K562 (cell line): Measurements from ENCODE around the gene OPRD1. TPM values are rescaled to one million over a fixed set of nuclear protein-coding genes. Genes with fewer than 3 reads are reported as not detected.

Experiments
- ARID2 ChIP-seq: fragments of 450-650 bp; IDR thresholded peaks from 2 replicates; pipeline ENCODE4 v1.6.1; 2017; ENCODE audit warnings: antibody characterized with exemption, mild to moderate bottlenecking
- CBX8 ChIP-seq: fragments of 200-600 bp; sonication (generic); IDR thresholded peaks from 2 replicates; pipeline ENCODE4 v1.6.1; 2012; ENCODE audit warnings: borderline replicate concordance, mixed run types, low read depth, mild to moderate bottlenecking, moderate library complexity, mixed read lengths, low read length, control low read depth, inconsistent platforms; ENCODE audit not compliant: poor library complexity, severe bottlenecking; ENCODE audit errors: extremely low read depth
- HOXB6 ChIP-seq: fragments of 250-450 bp; sonication (Bioruptor Pico); IDR thresholded peaks from 2 replicates; pipeline ENCODE4 v1.5.1; 2022; ENCODE audit warnings: mild to moderate bottlenecking, borderline replicate concordance
- NBN ChIP-seq: fragments of 450-650 bp; IDR thresholded peaks from 2 replicates; pipeline ENCODE4 v1.6.1; 2016; ENCODE audit warnings: low read depth, mild to moderate bottlenecking
- NCOA1 ChIP-seq: fragments of 450-650 bp; IDR thresholded peaks from 2 replicates; pipeline ENCODE4 v1.6.1; 2016; ENCODE audit warnings: low read depth
- NR2C2 ChIP-seq, 2 experiments: fragments of 200-800 bp in 1 of 2; sonication (Bioruptor generic) in 1 of 2; sonication (generic) in 1 of 2; formaldehyde crosslinking in 1 of 2; IDR thresholded peaks; 2 replicates each; pipeline versions ENCODE4 v1.6.1 to v1.8.0; 2016 to 2022; ENCODE audit warnings: mild to moderate bottlenecking in 1 of 2, missing compliant biosample characterization in 1 of 2, missing genetic modification characterization in 1 of 2, missing genetic modification reagents in 1 of 2
- RB1 ChIP-seq: fragments of 450-650 bp; IDR thresholded peaks from 2 replicates; pipeline ENCODE4 v1.6.1; 2017; ENCODE audit warnings: low read depth, mild to moderate bottlenecking
- RBM14 ChIP-seq: fragments of 200-400 bp; formaldehyde crosslinking; IDR thresholded peaks from 2 replicates; pipeline ENCODE4 v1.6.1; 2018; ENCODE audit warnings: low read depth, mild to moderate bottlenecking, low read length, moderate library complexity, borderline replicate concordance; ENCODE audit not compliant: insufficient read depth
- THRAP3 ChIP-seq: fragments of 450-650 bp; IDR thresholded peaks from 2 replicates; pipeline ENCODE4 v1.6.1; 2016; ENCODE audit warnings: mild to moderate bottlenecking, inconsistent platforms, borderline replicate concordance
- ZFP36 ChIP-seq: fragments of 150-350 bp; IDR thresholded peaks from 2 replicates; pipeline ENCODE4 v1.6.1; 2018; ENCODE audit warnings: low read length, low read depth; ENCODE audit not compliant: partially characterized antibody
- ZNF134 ChIP-seq: fragments of 250-450 bp; sonication (Bioruptor Pico); conservative IDR thresholded peaks from 2 replicates; pipeline ENCODE4 v1.4.0; 2020
- ZNF589 ChIP-seq: fragments of 200-800 bp; sonication (Bioruptor generic); IDR thresholded peaks from 2 replicates; pipeline ENCODE4 v1.6.1; 2016; ENCODE audit warnings: low read depth, missing genetic modification characterization, missing compliant biosample characterization
- polyA plus RNA-seq, 8 experiments: library from polyadenylated mRNA; depleted of rRNA in 4 of 8; stranded (reverse) in 5 of 8; unstranded in 3 of 8; fragments of >200 nt; fragmentation: Nextera tagmentation in 2 of 8; fragmentation: Illumina TruSeq in 1 of 8; extraction: Ambion mirVana in 2 of 8; extraction: Trizol in 1 of 8; gene quantifications; 2 replicates each; pipeline versions ENCODE4 v1.2.1 to v1.2.3, GENCODE V29; 2011 to 2014; ENCODE audit warnings: inconsistent platforms in 1 of 8, missing spikeins in 1 of 8
- total RNA-seq, 7 experiments: library from RNA; depleted of rRNA in 6 of 7; stranded (reverse); fragments of >200 nt in 6 of 7; fragmentation: Illumina TruSeq in 2 of 7; extraction: Trizol in 2 of 7; gene quantifications; 2 replicates each; pipeline versions ENCODE4 v1.2.1 to v1.2.3, GENCODE V29; 2011 to 2021; ENCODE audit warnings: low replicate concordance in 1 of 7
- TF ChIP-seq, protein P1 (sequence below), 3 experiments: IDR thresholded peaks in 2 of 3; conservative IDR thresholded peaks in 1 of 3; 2 replicates each; pipeline ENCODE4 v1.5.1; 2011 to 2012; ENCODE audit warnings: low read length in 3 of 3, mild to moderate bottlenecking in 3 of 3, control low read depth in 2 of 3, improper control_type of control experiment in 1 of 3, inconsistent platforms in 1 of 3, low read depth in 1 of 3, mixed read lengths in 1 of 3, moderate library complexity in 1 of 3; ENCODE audit not compliant: insufficient read depth in 2 of 3
- TF ChIP-seq, protein P2 (sequence below): fragments of 250-450 bp; sonication (Bioruptor Pico); IDR thresholded peaks from 2 replicates; pipeline ENCODE4 v1.8.0; 2021; ENCODE audit warnings: moderate library complexity, mild to moderate bottlenecking, inconsistent platforms
- TF ChIP-seq, protein P3 (sequence below): fragments of 250-450 bp; sonication (Bioruptor Pico); IDR thresholded peaks from 2 replicates; pipeline ENCODE4 v1.4.0; 2020; ENCODE audit warnings: mild to moderate bottlenecking, moderate library complexity
- TF ChIP-seq, protein P4 (sequence below): sonication (generic); formaldehyde crosslinking; IDR thresholded peaks from 2 replicates; pipeline ENCODE4 v1.8.0; 2022; ENCODE audit warnings: missing genetic modification reagents, mild to moderate bottlenecking, borderline replicate concordance
- TF ChIP-seq, protein P5 (sequence below): fragments of 250-450 bp; sonication (Bioruptor Pico); IDR thresholded peaks from 2 replicates; pipeline ENCODE4 v1.5.0; 2021

OPRD1 gene
- total and polyA plus RNA-seq, 9 of the 15 experiments (the other 6 are each of a cell fraction or from before 2014, with no cell fraction given), result under 0.01 to 0.03 (median under 0.01) TPM; not detected in 6

DNA sequence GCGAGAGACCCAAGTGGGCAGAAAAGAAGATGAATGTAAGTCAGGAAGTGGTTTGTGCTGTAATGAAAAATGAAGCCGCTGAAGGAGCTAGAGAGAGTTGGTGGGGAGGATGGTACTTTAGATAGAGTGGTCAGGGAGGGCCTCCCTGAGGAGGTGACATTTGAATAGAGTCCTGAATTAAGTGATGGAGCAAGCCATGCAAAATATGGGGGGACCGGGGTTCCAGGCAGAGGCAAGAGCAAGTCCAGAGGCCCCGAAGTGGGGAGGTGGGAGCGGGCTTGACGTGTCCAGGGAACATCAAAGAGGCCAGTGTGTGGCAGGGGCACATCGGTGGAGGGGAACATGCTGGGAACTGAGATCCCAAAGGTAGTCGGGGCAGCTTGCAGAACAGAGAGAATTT, 43.1 kb downstream of the OPRD1 start (continued):
- TF ChIP-seq, protein P1, sequence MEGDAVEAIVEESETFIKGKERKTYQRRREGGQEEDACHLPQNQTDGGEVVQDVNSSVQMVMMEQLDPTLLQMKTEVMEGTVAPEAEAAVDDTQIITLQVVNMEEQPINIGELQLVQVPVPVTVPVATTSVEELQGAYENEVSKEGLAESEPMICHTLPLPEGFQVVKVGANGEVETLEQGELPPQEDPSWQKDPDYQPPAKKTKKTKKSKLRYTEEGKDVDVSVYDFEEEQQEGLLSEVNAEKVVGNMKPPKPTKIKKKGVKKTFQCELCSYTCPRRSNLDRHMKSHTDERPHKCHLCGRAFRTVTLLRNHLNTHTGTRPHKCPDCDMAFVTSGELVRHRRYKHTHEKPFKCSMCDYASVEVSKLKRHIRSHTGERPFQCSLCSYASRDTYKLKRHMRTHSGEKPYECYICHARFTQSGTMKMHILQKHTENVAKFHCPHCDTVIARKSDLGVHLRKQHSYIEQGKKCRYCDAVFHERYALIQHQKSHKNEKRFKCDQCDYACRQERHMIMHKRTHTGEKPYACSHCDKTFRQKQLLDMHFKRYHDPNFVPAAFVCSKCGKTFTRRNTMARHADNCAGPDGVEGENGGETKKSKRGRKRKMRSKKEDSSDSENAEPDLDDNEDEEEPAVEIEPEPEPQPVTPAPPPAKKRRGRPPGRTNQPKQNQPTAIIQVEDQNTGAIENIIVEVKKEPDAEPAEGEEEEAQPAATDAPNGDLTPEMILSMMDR (IDR thresholded peaks at IDR 0.05 in 2 of 3, conservative IDR thresholded peaks at IDR 0.05 in 1 of 3; ENCODE audit: insufficient read depth in 2 of 3, low read depth in 1 of 3, low read length in 3 of 3), result 0 out of 6 replicates have a peak, but pooled peaks of 1 of the 3 experiments have one; percentile 3
- TF ChIP-seq, protein P2, sequence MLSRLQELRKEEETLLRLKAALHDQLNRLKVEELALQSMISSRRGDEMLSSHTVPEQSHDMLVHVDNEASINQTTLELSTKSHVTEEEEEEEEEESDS, result no peak
- TF ChIP-seq, protein P3, sequence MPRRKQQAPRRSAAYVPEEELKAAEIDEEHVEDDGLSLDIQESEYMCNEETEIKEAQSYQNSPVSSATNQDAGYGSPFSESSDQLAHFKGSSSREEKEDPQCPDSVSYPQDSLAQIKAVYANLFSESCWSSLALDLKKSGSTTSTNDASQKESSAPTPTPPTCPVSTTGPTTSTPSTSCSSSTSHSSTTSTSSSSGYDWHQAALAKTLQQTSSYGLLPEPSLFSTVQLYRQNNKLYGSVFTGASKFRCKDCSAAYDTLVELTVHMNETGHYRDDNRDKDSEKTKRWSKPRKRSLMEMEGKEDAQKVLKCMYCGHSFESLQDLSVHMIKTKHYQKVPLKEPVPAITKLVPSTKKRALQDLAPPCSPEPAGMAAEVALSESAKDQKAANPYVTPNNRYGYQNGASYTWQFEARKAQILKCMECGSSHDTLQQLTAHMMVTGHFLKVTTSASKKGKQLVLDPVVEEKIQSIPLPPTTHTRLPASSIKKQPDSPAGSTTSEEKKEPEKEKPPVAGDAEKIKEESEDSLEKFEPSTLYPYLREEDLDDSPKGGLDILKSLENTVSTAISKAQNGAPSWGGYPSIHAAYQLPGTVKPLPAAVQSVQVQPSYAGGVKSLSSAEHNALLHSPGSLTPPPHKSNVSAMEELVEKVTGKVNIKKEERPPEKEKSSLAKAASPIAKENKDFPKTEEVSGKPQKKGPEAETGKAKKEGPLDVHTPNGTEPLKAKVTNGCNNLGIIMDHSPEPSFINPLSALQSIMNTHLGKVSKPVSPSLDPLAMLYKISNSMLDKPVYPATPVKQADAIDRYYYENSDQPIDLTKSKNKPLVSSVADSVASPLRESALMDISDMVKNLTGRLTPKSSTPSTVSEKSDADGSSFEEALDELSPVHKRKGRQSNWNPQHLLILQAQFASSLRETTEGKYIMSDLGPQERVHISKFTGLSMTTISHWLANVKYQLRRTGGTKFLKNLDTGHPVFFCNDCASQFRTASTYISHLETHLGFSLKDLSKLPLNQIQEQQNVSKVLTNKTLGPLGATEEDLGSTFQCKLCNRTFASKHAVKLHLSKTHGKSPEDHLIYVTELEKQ (CRISPR knock-in tag), result no peak
- TF ChIP-seq ZNF589 (no peak), CBX8 (no peak), HOXB6 (CRISPR knock-in tag) (no peak), NBN (no peak), THRAP3 (no peak), ZNF134 (CRISPR knock-in tag) (no peak), ZFP36 (peak; percentile 98), RB1 (no peak), NCOA1 (no peak), RBM14 (no peak), NR2C2 (CRISPR knock-in tag; IDR thresholded peaks at IDR 0.05) (no peak), NR2C2 (tag; IDR thresholded peaks at IDR 0.05) (no peak), ARID2 (no peak)
- TF ChIP-seq, protein P4, sequence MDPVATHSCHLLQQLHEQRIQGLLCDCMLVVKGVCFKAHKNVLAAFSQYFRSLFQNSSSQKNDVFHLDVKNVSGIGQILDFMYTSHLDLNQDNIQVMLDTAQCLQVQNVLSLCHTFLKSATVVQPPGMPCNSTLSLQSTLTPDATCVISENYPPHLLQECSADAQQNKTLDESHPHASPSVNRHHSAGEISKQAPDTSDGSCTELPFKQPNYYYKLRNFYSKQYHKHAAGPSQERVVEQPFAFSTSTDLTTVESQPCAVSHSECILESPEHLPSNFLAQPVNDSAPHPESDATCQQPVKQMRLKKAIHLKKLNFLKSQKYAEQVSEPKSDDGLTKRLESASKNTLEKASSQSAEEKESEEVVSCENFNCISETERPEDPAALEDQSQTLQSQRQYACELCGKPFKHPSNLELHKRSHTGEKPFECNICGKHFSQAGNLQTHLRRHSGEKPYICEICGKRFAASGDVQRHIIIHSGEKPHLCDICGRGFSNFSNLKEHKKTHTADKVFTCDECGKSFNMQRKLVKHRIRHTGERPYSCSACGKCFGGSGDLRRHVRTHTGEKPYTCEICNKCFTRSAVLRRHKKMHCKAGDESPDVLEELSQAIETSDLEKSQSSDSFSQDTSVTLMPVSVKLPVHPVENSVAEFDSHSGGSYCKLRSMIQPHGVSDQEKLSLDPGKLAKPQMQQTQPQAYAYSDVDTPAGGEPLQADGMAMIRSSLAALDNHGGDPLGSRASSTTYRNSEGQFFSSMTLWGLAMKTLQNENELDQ, result no peak
- TF ChIP-seq, protein P5, sequence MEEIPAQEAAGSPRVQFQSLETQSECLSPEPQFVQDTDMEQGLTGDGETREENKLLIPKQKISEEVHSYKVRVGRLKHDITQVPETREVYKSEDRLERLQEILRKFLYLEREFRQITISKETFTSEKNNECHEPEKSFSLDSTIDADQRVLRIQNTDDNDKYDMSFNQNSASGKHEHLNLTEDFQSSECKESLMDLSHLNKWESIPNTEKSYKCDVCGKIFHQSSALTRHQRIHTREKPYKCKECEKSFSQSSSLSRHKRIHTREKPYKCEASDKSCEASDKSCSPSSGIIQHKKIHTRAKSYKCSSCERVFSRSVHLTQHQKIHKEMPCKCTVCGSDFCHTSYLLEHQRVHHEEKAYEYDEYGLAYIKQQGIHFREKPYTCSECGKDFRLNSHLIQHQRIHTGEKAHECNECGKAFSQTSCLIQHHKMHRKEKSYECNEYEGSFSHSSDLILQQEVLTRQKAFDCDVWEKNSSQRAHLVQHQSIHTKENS (CRISPR knock-in tag), result no peak
